Transverse colon (tissue), 4 donors: Measurements from ENCODE around the gene CHSY1.

Experiments
- CTCF ChIP-seq, 5 experiments: fragments of 200-600 bp in 3 of 5; fragments of 450-650 bp in 2 of 5; sonication (generic) in 3 of 5; IDR thresholded peaks; 1 replicate in 2 of 5; 2 replicates in 3 of 5; pipeline ENCODE4 v1.5.1; 2016 to 2017; ENCODE audit warnings: antibody characterized with exemption in 5 of 5, inconsistent platforms in 3 of 5, mild to moderate bottlenecking in 2 of 5, moderate library complexity in 1 of 5
- EP300 ChIP-seq: sonication (generic); formaldehyde crosslinking; IDR thresholded peaks from one replicate; pipeline ENCODE4 v1.6.1; 2017; ENCODE audit warnings: antibody characterized with exemption, low read depth
- POLR2A ChIP-seq: fragments of 450-650 bp; IDR thresholded peaks from one replicate; pipeline ENCODE4 v1.6.1; 2016; ENCODE audit warnings: antibody characterized with exemption, mild to moderate bottlenecking, moderate library complexity
- POLR2AphosphoS5 ChIP-seq, 3 donors: sonication (generic); formaldehyde crosslinking; IDR thresholded peaks; one replicate each; pipeline ENCODE4 v1.6.1; 2016; ENCODE audit warnings: antibody characterized with exemption in 3 of 3

- TF ChIP-seq CTCF (IDR thresholded peaks at IDR 0.05) = no peak
- TF ChIP-seq POLR2AphosphoS5 (IDR thresholded peaks at IDR 0.05) = peak; percentile 96 to 97 (median 97)
- peak; percentile 67 for TF ChIP-seq POLR2A
- no peak for TF ChIP-seq EP300
These were observed at the start of gene CHSY1 for GRCh38 chr15:101251830-101252820.
